ENCODE data around the gene CX3CL1.

Gene CX3CL1

GRCh38 chr16:57381791-57382534 is 9.7 kb downstream of the CX3CL1 start:
- Histone ChIP-seq H3K36me3 (ENCODE audit: insufficient read depth, low read length) (no peaks in the 10 kb centered on the region), H3K4me1 (ENCODE audit: insufficient read depth, low read length) (no peaks in the 10 kb centered on the region), H3K9ac (ENCODE audit: low read depth, low read length) (no peak overlapping the region)

GRCh38 chr16:57382535-57383275 is 10.4 kb downstream of the CX3CL1 start:
- Histone ChIP-seq H4K20me1 (ENCODE audit: insufficient read depth, low read length) (no peaks in the 10 kb centered on the region), H3K79me2 (ENCODE audit: insufficient read depth, low read length) (no peaks in the 10 kb centered on the region)

More at GRCh38 chr16:57381791-57382534, 9.7 kb downstream of the CX3CL1 start:
- H3K4me2 ChIP-seq (ENCODE audit: insufficient read depth, low read length): no peak overlapping the region
- no peaks in the 10 kb centered on the region for H3K9me3 ChIP-seq (ENCODE audit: insufficient read depth, low read length, severe bottlenecking)
- H3K27ac ChIP-seq (ENCODE audit: low read length): no peak overlapping the region
- no peaks in the 10 kb centered on the region for H3K79me2 ChIP-seq (ENCODE audit: insufficient read depth, low read length)
- no peak for DNase-seq
- ATAC-seq (ENCODE audit: insufficient read depth, low read depth): no peak
- H3K4me3 ChIP-seq (ENCODE audit: low read depth in 1 of 2, low read length in 2 of 2): no peak overlapping the region
- H3K27me3 ChIP-seq (ENCODE audit: insufficient read depth, low read length, poor library complexity): no peaks in the 10 kb centered on the region
- no peak overlapping the region for H2AFZ ChIP-seq (ENCODE audit: low read depth, low read length)
- TF ChIP-seq EZH2 (IDR thresholded peaks at IDR 0.05; ENCODE audit: borderline replicate concordance, low read depth, low read length, severe bottlenecking) (no peak), CTCF (IDR thresholded peaks at IDR 0.05; ENCODE audit: borderline replicate concordance, extremely low read depth, low read length, poor library complexity, severe bottlenecking) (no peak)
- H4K20me1 ChIP-seq (ENCODE audit: insufficient read depth, low read length): no peaks in the 10 kb centered on the region

DNA sequence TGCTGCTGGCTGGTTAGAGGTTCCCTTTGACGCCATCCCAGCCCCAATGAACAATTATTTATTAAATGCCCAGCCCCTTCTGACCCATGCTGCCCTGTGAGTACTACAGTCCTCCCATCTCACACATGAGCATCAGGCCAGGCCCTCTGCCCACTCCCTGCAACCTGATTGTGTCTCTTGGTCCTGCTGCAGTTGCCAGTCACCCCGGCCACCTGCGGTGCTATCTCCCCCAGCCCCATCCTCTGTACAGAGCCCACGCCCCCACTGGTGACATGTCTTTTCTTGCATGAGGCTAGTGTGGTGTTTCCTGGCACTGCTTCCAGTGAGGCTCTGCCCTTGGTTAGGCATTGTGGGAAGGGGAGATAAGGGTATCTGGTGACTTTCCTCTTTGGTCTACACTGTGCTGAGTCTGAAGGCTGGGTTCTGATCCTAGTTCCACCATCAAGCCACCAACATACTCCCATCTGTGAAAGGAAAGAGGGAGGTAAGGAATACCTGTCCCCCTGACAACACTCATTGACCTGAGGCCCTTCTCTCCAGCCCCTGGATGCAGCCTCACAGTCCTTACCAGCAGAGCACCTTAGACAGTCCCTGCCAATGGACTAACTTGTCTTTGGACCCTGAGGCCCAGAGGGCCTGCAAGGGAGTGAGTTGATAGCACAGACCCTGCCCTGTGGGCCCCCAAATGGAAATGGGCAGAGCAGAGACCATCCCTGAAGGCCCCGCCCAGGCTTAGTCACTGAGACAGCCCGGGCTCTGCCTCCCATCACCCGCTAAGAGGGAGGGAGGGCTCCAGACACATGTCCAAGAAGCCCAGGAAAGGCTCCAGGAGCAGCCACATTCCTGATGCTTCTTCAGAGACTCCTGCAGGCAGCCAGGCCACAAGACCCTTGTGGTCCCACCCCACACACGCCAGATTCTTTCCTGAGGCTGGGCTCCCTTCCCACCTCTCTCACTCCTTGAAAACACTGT is 11.3 kb downstream of the CX3CL1 start:
- Histone ChIP-seq H3K36me3 (ENCODE audit: insufficient read depth, low read length) (no peaks in the 10 kb centered on the region), H2AFZ (ENCODE audit: low read depth, low read length) (no peak overlapping the region), H4K20me1 (ENCODE audit: insufficient read depth, low read length) (no peaks in the 10 kb centered on the region), H3K27me3 (ENCODE audit: insufficient read depth, low read length, poor library complexity) (no peaks in the 10 kb centered on the region), H3K4me3 (ENCODE audit: low read depth in 1 of 2, low read length in 2 of 2) (no peak overlapping the region), H3K79me2 (ENCODE audit: insufficient read depth, low read length) (no peaks in the 10 kb centered on the region), H3K9me3 (ENCODE audit: insufficient read depth, low read length, severe bottlenecking) (no peaks in the 10 kb centered on the region), H3K9ac (ENCODE audit: low read depth, low read length) (no peak overlapping the region), H3K4me1 (ENCODE audit: insufficient read depth, low read length) (no peaks in the 10 kb centered on the region), H3K27ac (ENCODE audit: low read length) (no peak overlapping the region), H3K4me2 (ENCODE audit: insufficient read depth, low read length) (no peak overlapping the region)
- no peak for ATAC-seq (ENCODE audit: insufficient read depth, low read depth)
- TF ChIP-seq CTCF (IDR thresholded peaks at IDR 0.05; ENCODE audit: borderline replicate concordance, extremely low read depth, low read length, poor library complexity, severe bottlenecking) (no peak), EZH2 (IDR thresholded peaks at IDR 0.05; ENCODE audit: borderline replicate concordance, low read depth, low read length, severe bottlenecking) (no peak)
- DNase-seq: no peak

More at GRCh38 chr16:57382535-57383275, 10.4 kb downstream of the CX3CL1 start:
- Histone ChIP-seq H3K9me3 (ENCODE audit: insufficient read depth, low read length, severe bottlenecking) (no peaks in the 10 kb centered on the region), H3K4me2 (ENCODE audit: insufficient read depth, low read length) (no peak overlapping the region), H3K9ac (ENCODE audit: low read depth, low read length) (no peak overlapping the region), H3K27me3 (ENCODE audit: insufficient read depth, low read length, poor library complexity) (no peaks in the 10 kb centered on the region), H3K36me3 (ENCODE audit: insufficient read depth, low read length) (no peaks in the 10 kb centered on the region), H3K4me1 (ENCODE audit: insufficient read depth, low read length) (no peaks in the 10 kb centered on the region), H3K4me3 (ENCODE audit: low read depth in 1 of 2, low read length in 2 of 2) (no peak overlapping the region), H2AFZ (ENCODE audit: low read depth, low read length) (no peak overlapping the region), H3K27ac (ENCODE audit: low read length) (no peak overlapping the region)
- no peak for ATAC-seq (ENCODE audit: insufficient read depth, low read depth)
- no peak for DNase-seq
- peak; percentile 33 for TF ChIP-seq CTCF (IDR thresholded peaks at IDR 0.05; ENCODE audit: borderline replicate concordance, extremely low read depth, low read length, poor library complexity, severe bottlenecking)
- TF ChIP-seq EZH2 (IDR thresholded peaks at IDR 0.05; ENCODE audit: borderline replicate concordance, low read depth, low read length, severe bottlenecking): no peak

Data from DND-41 (cell line).